ENCODE results near the gene LAMC3.
A peak's percentile ranks its signal among the peaks of the same experiment; 100 is the strongest.

LAMC3 gene

DNA sequence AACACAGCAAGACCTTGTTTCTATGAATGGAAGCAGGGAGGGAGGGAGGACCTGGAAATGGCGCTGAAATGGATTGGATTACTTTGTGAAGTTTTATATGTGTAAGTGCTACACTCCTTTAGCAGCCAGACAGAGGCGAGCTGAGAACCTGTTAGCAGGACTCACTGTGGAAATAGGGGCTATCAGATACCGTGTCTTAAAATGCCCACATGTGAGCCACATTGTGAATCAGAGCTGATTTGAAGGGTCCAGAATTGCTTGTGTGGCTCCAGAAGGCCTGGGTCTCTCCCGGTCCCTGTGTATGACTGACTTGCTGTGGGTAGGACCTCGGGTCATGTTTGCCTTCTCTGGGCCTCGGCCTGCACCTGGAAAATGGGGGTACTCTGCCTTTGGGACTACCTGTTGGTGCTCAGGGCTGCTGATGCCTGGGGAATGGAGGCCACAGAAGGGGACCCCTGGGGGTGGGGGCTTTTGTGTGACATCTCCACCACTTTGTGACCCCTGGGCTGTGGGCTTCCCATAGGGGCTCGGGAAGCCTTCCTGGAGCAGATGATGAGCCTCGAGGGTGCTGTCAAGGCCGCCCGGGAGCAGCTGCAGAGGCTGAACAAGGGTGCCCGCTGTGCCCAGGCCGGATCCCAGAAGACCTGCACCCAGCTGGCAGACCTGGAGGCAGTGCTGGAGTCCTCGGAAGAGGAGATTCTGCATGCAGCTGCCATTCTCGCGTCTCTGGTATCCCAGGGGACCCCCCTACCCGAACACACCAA is 63.3 kb downstream of the LAMC3 start:
- no peak for DNase-seq

DNA sequence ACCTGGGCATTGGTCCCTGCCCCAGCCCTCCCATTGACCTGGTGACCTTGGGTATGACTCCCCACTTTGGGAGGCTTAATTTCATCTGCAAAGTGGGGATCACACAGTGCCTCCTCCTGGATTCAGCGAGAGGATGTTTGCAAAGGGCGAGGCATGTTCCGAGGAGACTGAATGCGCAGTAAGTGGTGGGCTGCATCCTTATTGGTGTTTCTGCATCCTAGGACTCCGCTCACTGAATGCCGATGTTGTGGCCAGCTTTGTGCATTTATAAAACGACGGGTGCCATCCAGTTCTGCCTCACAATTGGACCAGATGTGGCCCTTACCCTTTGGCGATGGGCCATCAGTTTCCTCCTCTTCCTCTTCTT is 63.9 kb downstream of the LAMC3 start:
- DNase-seq: no peak

DNA sequence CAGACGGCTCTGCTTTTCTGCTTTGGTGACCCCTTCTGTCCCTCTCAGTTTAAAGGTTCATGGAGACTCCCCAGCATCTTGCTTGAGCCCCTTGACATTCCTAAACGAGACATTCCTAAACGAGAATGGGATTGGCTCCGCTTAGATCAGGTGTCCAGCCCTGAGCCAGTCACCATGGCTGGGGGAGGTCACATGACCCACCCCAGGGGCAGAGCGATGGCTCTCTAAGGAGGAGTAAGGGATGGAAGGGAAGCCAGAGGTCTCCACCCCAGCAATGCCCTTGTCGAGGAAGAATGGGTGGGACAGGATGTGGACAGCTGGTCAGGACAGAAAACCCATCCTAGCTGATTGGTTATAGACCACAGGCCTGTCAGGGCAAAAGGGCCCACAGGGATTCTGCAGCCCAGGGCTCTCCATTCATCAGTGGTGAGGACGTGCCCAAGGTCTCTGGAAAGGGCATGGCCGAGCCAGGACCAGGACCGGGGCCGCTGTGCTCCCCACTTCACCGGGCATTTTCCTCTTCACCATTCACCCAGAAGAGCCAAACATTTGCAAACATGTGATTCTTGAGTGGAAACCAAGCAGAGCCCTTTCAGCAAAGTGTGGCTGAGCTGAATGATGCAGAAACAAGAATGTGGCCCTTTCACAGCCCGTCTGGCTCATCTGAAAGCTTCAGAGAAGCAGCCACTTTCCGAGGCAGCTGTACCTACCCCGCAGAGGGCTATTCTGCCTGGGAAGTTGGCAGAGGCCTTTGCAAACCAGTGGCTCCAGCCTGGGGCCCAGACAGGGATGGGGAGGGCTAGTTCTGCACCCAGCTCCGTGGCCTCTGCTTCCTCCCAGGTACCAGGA is 67.6 kb downstream of the LAMC3 start:
- peak in 11 of 56 donors; percentile 9 to 52 (median 30) for DNase-seq

- DNase-seq: no peak
These were observed 69.7 kb downstream of the LAMC3 start for GRCh38 chr9:131078427-131079366.

GRCh38 chr9:131080589-131080988 is 71.6 kb downstream of the LAMC3 start:
- DNase-seq: no peak

GRCh38 chr9:131081868-131082267 is 72.9 kb downstream of the LAMC3 start:
- no peak for DNase-seq

- DNase-seq: no peak
These were observed 74.0 kb downstream of the LAMC3 start for GRCh38 chr9:131082774-131083512.

DNA sequence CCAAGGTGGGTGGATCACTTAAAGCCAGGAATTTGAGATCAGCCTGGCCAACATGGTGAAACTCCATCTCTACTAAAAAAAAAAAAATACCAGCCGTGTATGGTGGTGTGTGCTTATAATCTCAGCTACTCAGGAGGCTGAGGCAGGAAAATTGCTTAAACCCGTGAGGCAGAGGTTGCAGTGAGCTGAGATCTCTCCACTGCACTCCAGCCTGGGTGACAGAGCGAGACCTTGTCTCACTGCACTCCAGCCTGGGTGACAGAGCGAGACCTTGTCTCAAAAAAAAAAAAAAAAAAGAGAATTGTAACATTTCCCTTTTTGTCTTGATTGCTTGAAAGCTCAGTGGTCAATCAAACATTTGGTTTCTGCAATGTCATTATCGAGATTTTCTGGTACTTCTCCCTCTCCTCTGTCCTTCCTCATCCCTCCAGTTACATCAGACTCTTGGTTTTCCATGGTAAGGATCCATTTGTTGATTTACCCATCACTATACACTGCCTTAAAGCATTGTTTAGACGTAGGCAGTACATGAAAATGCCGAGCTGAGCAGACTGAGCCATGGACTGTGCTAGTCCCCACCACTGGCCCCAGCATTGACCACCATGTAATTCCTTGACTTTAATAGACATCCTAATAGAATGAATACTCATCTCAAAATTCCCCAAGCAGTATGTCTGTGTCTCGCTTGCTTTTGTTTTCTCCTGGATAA is 75.8 kb downstream of the LAMC3 start:
- DNase-seq: no peak

DNA sequence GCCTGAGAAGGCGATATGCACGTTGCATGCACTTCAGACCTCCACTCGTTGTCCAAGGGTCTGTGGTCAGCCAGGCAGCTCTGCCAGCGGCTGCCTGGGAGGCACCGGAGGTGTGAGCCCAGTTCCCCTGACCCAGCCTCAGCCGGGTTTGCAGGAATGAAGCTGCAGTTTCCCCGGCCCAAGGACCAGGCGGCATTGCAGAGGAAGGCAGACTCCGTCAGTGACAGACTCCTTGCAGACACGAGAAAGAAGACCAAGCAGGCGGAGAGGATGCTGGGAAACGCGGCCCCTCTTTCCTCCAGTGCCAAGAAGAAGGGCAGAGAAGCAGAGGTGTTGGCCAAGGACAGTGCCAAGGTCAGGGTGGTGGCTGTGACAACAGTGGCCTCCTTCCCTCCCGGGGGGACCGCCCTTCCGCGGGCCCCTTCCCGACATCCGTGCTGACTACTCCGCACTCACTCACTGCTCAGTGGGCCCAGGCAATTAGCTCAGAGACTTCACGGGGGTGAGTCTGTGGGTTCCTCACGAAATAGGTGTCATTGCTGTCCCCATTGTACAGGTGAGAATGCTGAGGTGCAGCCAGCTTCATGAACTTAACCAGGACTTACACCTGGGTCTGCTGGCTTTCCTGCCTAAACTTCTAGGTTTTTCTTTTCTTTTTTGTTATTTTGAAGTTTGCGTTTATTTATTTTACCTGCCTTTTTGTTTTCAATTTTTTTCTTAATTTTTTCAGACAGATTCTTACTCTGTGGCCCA is 76.6 kb downstream of the LAMC3 start:
- DNase-seq: no peak

DNA sequence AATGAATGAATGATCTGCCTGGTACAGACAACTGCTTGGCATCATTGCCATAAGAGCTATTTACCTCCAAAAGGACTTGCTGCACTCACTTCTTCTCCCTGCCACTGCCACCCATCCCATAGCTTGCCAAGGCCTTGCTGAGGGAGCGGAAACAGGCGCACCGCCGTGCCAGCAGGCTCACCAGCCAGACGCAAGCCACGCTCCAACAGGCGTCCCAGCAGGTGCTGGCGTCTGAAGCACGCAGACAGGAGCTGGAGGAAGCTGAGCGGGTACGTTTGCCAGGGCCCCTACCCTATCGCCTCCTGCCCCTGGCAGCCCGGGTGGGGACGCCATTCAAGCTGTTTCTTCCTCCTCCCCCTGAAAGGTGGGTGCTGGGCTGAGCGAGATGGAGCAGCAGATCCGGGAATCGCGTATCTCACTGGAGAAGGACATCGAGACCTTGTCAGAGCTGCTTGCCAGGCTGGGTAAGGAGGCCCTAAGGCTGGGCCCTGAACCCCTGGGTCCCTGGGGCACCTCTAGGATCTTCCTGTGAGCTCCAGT is 78.5 kb downstream of the LAMC3 start:
- no peak for DNase-seq

DNA sequence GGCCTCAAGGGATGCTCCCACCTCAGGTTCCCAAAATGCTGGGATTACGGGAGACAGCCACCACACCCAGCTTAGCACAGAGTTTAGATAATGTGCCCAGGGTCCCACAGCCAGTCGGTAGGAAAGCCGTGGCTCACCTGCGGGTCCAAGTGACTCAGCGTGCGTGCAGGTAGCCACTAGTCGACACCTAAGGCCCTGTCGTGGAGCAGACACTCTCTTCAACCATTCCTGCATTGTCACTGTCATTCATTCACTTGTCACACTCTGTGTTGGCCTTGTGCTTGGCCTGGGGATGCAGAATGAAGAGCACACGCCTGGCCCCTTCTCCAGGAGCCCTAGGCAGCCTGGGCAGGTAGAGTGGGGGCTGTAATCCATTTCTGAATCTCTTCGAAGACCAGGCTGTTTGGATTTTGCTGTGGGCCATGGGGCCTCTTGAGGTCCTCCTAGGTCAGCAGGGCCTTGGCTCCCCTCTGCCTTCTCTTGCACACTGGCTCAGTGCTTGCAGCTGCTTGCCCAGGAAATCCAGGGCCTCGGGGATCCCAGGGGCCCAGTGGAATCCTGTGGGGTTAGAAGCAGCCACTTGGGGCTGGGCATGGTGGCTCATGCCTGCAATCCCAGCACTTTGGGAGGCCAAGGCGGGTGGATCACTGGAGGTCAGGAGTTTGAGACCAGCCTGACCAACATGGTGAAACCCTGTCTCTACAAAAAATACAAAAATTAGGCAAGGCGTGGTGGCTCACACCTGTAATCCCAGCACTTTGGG is 81.2 kb downstream of the LAMC3 start:
- no peak for DNase-seq

- no peak for DNase-seq
These were observed 82.5 kb downstream of the LAMC3 start for GRCh38 chr9:131091352-131091992.

DNA sequence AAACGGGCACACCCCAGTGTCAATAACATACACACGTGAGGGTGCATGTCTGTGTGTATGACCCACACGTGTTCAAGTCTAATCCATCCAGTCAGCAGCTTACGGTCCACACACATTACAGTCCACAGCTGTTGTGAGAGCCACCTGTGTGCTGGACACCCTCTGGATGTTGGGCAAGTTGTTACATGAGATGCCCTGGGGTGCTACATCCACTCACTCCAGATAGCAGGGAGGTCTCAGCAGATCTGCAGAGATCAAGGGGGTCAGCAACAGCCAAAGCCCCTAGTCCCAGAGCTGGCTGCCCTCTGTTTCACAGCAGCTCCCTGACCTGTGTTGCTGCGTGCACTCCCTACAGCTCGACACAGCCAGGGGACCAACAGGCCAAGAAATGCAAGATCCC is 83.1 kb downstream of the LAMC3 start:
- DNase-seq: no peak

DNA sequence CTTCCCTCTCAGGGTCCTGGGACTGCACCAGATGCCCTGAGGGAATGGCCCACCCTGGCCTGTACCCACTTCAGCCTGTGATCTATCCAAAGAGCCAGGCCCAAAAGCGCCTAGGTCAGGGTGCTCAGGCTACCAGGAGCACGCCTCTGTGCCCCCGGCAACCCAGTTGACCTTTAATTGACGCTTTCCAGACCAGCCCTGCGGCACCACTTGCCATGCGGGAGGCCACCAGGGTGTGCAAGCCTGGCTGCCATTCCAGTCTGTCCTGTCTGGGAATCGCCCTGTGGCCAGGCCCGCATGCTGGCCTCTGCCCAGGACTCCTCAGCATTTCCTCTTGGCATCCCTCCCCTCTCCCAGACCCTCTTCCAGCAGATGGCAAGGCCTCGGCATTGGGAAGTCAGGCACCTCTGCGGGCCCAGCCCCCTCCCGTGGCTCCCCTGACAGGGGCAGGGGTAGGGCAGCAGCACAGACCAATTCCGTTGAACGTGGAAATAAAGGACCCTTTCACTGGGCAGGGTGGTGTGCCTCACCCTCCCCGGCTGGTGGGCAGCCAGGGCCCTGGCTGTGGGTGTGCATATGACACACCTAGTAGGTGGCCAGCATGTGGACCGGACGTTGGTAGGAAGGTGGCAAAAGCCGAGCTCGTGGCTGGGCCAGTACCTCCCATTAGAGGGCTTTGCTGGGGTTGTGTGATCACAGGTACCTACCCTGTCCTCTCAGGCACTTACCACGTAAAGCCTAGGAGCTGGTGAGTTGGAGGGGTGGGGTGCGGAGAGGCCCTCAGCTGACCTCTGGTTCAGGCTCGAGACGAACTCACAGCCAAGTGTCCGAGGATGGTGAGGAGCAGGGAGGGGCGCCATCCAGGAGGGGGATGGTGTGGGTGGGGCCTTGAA is 83.8 kb downstream of the LAMC3 start:
- DNase-seq: no peak

GRCh38 chr9:131094015-131094414 is 85.0 kb downstream of the LAMC3 start:
- no peak for DNase-seq

- peak in 2 of 56 donors; percentile 26 to 64 for DNase-seq
These were observed 85.6 kb downstream of the LAMC3 start for GRCh38 chr9:131094622-131095021.

All from amygdala (tissue), 56 donors.